HepG2 (cell line): ENCODE measurements around the gene SDK1. TPM values are rescaled to one million over a fixed set of nuclear protein-coding genes. Genes with fewer than 3 reads are reported as not detected.

Experiments
- CAMTA2 ChIP-seq: sonication (generic); formaldehyde crosslinking; IDR thresholded peaks from 2 replicates; pipeline ENCODE4 v1.4.0; 2020; ENCODE audit warnings: mild to moderate bottlenecking, missing genetic modification reagents, borderline replicate concordance
- CREBL2 ChIP-seq: sonication (generic); formaldehyde crosslinking; IDR thresholded peaks from 2 replicates; pipeline ENCODE4 v1.8.1; 2023; ENCODE audit warnings: missing genetic modification reagents, mild to moderate bottlenecking, borderline replicate concordance
- EP300 ChIP-seq, 3 experiments: sonication (generic) in 1 of 3; formaldehyde crosslinking in 1 of 3; IDR thresholded peaks; 2 replicates each; pipeline versions ENCODE4 v1.5.1 to v1.6.1; 2011 to 2020; ENCODE audit warnings: low read depth in 2 of 3, low read length in 2 of 3, borderline replicate concordance in 1 of 3, improper control_type of control experiment in 1 of 3, mild to moderate bottlenecking in 1 of 3, missing genetic modification reagents in 1 of 3, moderate library complexity in 1 of 3
- FOXA3 ChIP-seq: IDR thresholded peaks from 2 replicates; pipeline ENCODE4 v1.6.1; 2016; ENCODE audit warnings: missing genetic modification reagents, missing compliant biosample characterization
- FOXK1 ChIP-seq: sonication (generic); formaldehyde crosslinking; IDR thresholded peaks from 2 replicates; pipeline ENCODE4 v1.4.0; 2020; ENCODE audit warnings: low read depth, missing genetic modification reagents, borderline replicate concordance
- HNF4G ChIP-seq, 2 experiments: sonication (generic) in 1 of 2; formaldehyde crosslinking in 1 of 2; IDR thresholded peaks; 2 replicates each; pipeline versions ENCODE4 v1.4.0 to v1.6.1; 2011 to 2020; ENCODE audit warnings: borderline replicate concordance in 2 of 2, low read depth in 2 of 2, mild to moderate bottlenecking in 2 of 2, low read length in 1 of 2, missing genetic modification reagents in 1 of 2, moderate library complexity in 1 of 2
- MIER2 ChIP-seq: IDR thresholded peaks from 2 replicates; pipeline ENCODE4 v1.6.1; 2016; ENCODE audit warnings: missing biosample characterization, missing genetic modification reagents
- NCOR1 ChIP-seq: fragments of 200-600 bp; sonication (generic); IDR thresholded peaks from 2 replicates; pipeline ENCODE4 v1.7.0; 2017; ENCODE audit warnings: antibody characterized with exemption, low read length, borderline replicate concordance
- POGZ ChIP-seq: sonication (generic); formaldehyde crosslinking; IDR thresholded peaks from 2 replicates; pipeline ENCODE4 v1.4.0; 2020; ENCODE audit warnings: mild to moderate bottlenecking, missing genetic modification reagents
- RARA ChIP-seq: IDR thresholded peaks from 2 replicates; pipeline ENCODE4 v1.6.1; 2016; ENCODE audit warnings: missing genetic modification reagents, missing compliant biosample characterization
- TEAD3 ChIP-seq: optimal IDR thresholded peaks from 2 replicates; pipeline ENCODE3; 2016; ENCODE audit warnings: borderline replicate concordance
- ZHX2 ChIP-seq, 2 experiments: sonication (generic) in 1 of 2; formaldehyde crosslinking in 1 of 2; IDR thresholded peaks; 2 replicates each; pipeline versions ENCODE4 v1.6.1 to v1.9.0; 2014 to 2022; ENCODE audit warnings: antibody characterized with exemption in 1 of 2, borderline replicate concordance in 1 of 2, inconsistent platforms in 1 of 2, low read depth in 1 of 2, missing genetic modification reagents in 1 of 2
- ZNF331 ChIP-seq: sonication (generic); formaldehyde crosslinking; IDR thresholded peaks from 2 replicates; pipeline ENCODE4 v1.4.0; 2020; ENCODE audit warnings: missing genetic modification reagents
- ZNF609 ChIP-seq: sonication (generic); formaldehyde crosslinking; IDR thresholded peaks from 2 replicates; pipeline ENCODE4 v1.4.0; 2020; ENCODE audit warnings: mild to moderate bottlenecking, missing genetic modification reagents, borderline replicate concordance
- ZNF660 ChIP-seq: sonication (generic); formaldehyde crosslinking; IDR thresholded peaks from 2 replicates; pipeline ENCODE4 v1.5.1; 2020; ENCODE audit warnings: mild to moderate bottlenecking, low read depth, missing genetic modification reagents, borderline replicate concordance
- ZNF75D ChIP-seq: sonication (generic); formaldehyde crosslinking; IDR thresholded peaks from 2 replicates; pipeline ENCODE4 v1.8.1; 2023; ENCODE audit warnings: missing genetic modification reagents, mild to moderate bottlenecking, borderline replicate concordance
- polyA plus RNA-seq, 8 experiments: library from polyadenylated mRNA; depleted of rRNA in 3 of 8; stranded (reverse) in 7 of 8; unstranded in 1 of 8; fragments of >200 nt; fragmentation: Illumina TruSeq in 4 of 8; extraction: Trizol in 4 of 8; gene quantifications; 2 replicates each; pipeline versions ENCODE4 v1.2.1 to v1.2.3, GENCODE V29; 2011 to 2016; ENCODE audit warnings: low read depth in 4 of 8, missing spikeins in 1 of 8, mixed read lengths in 1 of 8; ENCODE audit not compliant: insufficient read depth in 1 of 8
- total RNA-seq, 5 experiments: library from RNA; depleted of rRNA; stranded (reverse); fragments of >200 nt; fragmentation: Illumina TruSeq; extraction: Trizol; gene quantifications; 2 replicates each; pipeline ENCODE4 v1.2.3, GENCODE V29; 2016; ENCODE audit warnings: low read depth in 1 of 5

The SDK1 gene
- total and polyA plus RNA-seq, 2 of the 13 experiments (the other 11 are each of a cell fraction or from before 2014, with no cell fraction given), result 0.35 to 2.4 TPM

GRCh38 chr7:4240520-4241303 is 939.7 kb downstream of the SDK1 start (continued):
- no peak for TF ChIP-seq ZHX2 (IDR thresholded peaks at IDR 0.05; ENCODE audit: low read depth)
- TF ChIP-seq ZHX2 (CRISPR knock-in tag; IDR thresholded peaks at IDR 0.05; ENCODE audit: borderline replicate concordance), result no peak
- 0 out of 2 replicates have a peak, but pooled peaks have one; percentile 15 for TF ChIP-seq ZNF331 (CRISPR knock-in tag)
- 0 out of 2 replicates have a peak, but pooled peaks have one; percentile 63 for TF ChIP-seq NCOR1
- no peak for TF ChIP-seq RARA (CRISPR knock-in tag)
- TF ChIP-seq CREBL2 (CRISPR knock-in tag), result no peak
- TF ChIP-seq EP300 (IDR thresholded peaks at IDR 0.05; ENCODE audit: low read depth in 2 of 2, low read length in 2 of 2), result peak in 1 of 2 experiments; percentile 43; a peak in 1 of 4 replicates
- no peak for TF ChIP-seq EP300 (CRISPR knock-in tag; IDR thresholded peaks at IDR 0.05; ENCODE audit: borderline replicate concordance)
- no peak for TF ChIP-seq CAMTA2 (CRISPR knock-in tag)
- no peak for TF ChIP-seq POGZ
- no peak for TF ChIP-seq ZNF609 (CRISPR knock-in tag)
- TF ChIP-seq FOXK1 (CRISPR knock-in tag), result no peak
- TF ChIP-seq ZNF75D (CRISPR knock-in tag), result no peak
- peak; percentile 27; the same call in 1 of the 2 replicates for TF ChIP-seq FOXA3
- peak; percentile 91 for TF ChIP-seq TEAD3 (CRISPR knock-in tag)
- peak; percentile 63 for TF ChIP-seq HNF4G (IDR thresholded peaks at IDR 0.05; ENCODE audit: borderline replicate concordance, low read depth, low read length)
- no peak for TF ChIP-seq HNF4G (CRISPR knock-in tag; IDR thresholded peaks at IDR 0.05; ENCODE audit: borderline replicate concordance, low read depth)
- TF ChIP-seq MIER2 (CRISPR knock-in tag), result no peak
- no peak for TF ChIP-seq ZNF660
